HG03025 (cell line): ENCODE measurements around the gene TNFAIP2.

Experiments used
- ATAC-seq: cut with Tn5 transposase; IDR thresholded peaks from one replicate; pipeline ENCODE4 v1.9.1; 2021; ENCODE audit warnings: mild to moderate bottlenecking, moderate library complexity; ENCODE audit not compliant: unreplicated experiment, low FRiP score

TNFAIP2 gene

DNA sequence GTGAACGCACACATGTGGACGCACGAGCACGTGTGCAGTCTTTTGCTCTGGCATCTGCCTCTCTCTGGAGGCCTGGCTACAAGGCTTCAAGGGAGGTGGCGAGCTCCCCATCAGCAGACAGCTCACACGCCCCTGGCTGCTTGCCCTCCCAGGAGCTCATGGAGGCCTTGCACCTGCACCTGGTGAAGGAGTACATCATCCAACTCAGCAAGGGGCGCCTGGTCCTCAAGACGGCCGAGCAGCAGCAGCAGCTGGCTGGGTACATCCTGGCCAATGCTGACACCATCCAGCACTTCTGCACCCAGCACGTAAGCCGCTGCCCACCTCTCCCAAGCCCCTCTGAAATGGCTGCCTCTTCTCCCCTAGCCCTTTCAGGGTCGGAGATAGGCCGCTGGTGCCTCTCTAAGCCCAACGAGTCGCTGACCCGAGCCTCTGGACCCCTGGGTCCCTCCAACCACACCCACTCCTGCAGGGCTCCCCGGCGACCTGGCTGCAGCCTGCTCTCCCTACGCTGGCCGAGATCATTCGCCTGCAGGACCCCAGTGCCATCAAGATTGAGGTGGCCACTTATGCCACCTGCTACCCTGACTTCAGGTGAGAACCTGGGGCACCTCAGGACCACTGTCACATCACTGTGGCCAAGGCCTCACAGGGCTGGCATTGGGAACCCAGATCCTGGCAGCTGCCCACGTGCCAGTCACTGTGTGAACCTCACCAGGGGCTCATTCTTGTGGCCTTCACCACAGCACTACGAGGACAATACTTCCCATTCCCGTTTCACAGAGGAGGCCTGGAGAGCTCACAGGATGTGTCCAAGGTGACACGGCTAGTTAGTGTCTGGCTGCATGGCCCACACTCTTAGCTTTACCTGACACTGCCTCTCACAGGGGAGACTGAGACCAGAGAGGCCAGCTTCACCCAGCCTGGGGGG is 10.2 kb downstream of the TNFAIP2 start:
- no peak for ATAC-seq

DNA sequence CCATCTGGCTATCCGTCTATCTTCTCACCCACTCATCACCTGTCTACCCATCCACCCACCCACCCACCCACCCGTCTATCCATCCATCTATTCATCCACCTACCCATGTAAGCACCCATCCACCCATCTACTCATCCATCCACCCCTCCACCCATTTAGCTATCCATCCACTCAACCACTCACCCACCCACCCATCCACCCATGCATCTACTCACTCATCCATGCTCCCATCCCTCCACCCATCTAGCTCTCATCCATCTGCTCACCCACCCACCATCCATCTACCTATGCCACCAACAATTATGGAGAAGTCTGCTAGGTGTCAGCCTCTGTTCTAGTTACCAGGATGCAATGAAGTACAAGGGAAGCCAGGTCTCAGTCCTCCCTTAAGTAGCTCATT is 11.1 kb downstream of the TNFAIP2 start:
- ATAC-seq, result no peak

DNA sequence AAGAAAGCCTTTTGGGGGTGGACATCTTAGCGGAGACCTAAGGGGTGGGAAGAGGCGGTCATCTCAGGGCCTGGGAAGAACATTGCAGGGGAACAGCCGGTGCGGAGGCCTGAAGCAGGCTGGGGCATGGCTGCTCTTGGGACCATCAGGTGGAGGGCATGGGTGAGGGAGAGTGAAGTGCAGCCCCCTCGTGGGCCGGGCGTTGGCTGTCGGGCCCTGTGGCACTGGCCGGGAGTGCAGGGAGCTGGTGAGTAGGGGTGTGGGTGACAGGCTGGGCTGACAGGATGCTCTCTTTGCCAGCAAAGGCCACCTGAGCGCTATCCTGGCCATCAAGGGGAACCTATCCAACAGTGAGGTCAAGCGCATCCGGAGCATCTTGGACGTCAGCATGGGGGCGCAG is 11.7 kb downstream of the TNFAIP2 start:
- ATAC-seq, result no peak

DNA sequence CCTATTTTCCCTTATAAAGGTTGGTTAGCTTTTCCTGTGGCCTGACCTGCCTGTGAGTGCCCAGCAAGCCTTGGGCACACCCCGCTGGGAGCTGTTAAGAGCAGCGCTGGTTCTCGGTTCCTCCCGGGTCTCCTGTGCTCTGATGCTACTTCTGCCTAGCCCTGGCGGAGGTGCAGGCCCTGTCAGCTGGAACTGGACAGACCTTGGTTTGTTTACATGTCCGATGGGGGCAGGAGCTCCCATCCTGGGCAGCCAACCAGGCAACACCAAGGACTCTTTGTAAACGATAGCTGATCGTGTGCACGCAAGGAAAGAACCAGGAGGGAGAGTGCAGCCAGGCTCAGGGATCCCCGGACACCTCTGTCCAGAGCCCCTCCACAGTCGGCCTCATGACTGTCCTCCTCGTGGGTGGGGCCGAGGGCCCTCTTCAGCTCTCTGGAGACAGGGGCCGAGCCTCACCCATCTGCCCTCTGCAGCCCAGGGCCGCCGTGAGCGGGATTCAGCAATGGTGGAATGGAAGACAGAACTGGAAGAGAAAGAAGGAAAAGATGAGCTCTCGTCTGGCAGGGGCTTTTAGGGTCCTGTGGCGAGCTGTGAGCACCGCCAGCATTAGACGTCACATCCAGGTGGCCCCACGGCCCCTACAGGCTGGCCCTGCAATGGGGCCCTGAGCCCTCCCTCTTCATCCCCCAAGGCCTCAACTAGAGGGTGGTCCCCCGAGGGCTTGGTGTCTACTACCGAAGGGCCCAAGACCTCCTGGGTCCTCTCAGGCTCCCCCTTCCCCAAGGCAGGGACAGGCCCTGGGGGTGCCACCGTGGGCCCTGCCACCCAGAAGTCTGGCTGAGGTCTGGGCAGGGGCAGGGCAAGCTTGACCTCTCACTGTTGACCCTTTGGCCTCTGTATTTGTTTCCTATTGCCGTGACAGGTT is 12.3 kb downstream of the TNFAIP2 start:
- ATAC-seq, result no peak

DNA sequence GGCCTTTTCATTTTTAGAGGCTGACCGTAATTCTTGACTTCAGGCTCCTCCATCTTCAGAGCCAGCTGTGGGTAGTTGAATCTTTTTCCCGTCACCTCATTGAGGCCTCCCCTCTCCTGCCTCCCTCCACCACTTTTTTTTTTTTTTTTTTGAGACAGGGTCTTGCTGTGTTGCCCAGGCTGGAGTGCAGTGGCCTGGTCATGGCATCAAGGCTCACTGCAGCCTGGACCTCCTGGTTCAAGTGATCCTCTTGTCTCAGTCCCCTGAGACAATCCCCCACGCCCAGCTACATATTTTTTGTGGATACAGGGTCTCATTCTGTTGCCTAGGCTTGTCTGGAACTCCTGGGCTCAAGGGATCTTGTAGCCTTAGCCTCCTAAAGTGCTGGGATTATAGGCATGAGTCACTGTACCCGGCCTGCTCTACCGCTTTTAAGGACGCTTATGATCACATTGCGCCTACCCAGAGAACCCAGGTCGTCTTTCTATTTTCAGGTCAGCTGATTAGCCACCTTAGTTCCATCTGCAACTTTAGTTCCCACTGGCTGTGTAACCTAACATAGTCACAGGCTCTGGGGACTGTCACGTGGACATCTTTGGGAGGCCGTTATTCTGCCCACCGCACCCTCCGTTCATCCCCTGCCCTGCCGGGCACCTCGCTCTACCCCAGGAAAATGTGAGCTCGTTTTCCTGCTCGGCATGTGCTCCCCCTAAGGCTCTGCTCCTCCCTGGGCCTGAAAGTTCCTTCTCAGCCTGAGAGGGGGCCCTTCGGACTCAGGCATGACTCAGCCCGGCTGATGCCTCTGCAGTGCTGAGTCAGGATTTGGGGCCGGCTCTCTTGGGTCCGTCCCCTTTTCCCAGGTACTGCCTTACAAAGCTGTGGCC is 13.4 kb downstream of the TNFAIP2 start:
- no peak for ATAC-seq

DNA sequence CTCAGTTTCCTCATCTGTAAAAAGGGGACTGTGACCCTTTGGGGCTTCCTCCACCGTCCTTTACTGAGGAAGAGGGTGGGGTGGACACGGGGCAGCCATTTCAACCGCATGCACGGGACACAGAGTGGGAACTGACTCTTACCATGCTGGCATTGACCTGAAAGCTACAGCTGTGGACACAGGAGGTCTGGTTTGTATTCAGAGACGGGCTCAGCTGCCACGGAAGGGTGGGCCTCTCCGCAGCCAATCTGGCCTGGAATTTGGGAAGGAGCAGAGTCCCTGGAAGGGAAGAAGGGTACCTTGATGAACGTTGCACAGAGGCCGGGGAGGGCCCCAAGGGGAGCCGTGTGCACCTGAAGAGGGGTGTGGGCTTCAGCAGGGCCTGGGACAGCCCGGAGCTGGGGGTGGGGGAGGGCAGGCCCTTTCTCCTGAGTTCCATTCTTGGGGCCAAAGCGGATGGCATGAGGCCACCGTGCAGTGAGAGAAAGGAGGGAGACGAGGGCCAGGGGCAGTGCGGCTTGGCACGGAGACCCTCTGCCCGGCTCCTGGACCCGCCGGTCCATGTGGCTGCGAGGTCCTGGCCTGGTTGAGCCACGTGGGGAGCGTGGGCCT is 14.5 kb downstream of the TNFAIP2 start:
- no peak for ATAC-seq

DNA sequence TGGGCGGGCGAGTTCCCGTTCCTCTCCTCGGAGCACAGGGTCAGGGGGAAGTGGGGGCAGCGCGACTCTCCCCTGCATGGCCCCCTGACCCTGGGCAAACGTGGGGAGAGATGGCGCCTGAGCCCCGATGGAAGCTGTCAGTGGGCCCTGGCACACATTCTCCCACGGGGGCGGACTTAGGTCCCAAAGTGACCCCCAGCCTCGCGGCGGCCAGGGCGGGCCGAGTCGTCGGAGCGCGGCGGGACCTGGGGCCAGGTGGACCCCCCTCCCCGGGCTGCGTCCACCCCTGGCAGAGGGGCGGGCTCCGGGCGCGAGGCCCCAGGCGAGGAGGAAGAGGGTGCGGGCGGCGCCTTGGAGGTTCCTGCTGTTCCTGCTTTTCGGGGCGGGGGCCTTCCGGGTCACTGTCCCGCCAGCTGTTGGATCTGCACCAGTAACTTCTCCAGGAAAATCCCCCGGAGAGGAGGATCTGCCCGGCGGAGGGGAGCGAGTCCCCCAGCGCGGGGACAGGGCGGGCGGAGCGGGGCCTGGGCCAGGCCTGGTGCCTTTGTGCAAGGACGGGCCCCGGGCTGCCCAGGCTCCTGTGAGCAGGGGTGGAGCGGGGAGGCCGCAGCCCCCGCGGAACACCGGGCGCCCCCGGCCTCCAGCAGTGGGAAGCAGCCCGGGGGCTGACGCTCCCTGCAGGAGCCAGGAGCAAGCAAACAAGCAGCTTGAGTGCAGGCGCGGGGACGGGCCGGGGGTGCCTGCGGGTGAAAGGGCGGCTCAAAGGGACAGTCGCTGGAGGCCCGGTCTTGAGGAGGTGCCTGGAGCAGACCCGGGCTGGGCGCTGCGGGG is 15.3 kb downstream of the TNFAIP2 start:
- ATAC-seq, result no peak

DNA sequence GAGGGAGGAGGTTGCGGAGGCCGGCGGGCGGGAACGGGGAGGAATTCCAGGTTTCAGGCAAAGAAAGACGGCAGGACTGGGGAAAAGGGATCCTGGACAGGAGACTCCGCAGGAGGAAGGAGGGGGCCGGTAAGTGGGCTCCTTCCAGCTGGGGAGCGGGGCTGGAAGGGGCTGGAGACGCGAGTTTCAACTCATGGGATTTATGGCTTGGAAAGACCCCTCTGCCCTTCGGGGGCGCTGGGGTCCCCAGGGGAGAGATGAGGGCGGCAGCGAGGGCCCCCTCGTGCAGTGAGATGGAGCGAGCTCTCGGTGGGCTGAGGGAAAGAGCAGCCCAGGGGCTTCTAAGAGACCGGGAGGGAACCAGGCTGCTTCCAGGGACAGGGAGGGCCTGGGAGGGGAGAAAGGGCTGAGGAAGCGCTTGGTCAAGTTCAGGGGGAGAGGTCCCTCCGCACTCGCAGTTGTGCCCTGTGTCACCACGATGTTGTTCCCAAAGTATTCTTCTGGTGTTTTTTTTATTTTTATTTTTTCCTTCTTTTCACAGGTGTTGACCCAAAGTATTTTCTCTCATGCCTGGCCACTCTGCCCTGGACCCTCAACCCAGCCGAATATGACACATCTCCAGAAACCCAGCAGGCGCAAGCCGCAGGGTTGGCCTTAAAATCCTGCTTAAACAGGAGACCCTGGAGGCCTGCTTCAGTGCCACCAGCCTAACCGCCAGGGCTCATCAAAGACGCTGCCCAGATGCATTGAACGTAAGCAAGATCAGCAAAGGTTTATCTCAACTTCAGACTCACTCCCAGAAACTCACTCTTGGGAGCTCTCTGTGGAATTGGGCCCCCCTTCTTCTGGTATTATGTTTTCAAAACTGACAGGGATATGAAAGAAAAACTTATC is 16.1 kb downstream of the TNFAIP2 start:
- ATAC-seq, result no peak

DNA sequence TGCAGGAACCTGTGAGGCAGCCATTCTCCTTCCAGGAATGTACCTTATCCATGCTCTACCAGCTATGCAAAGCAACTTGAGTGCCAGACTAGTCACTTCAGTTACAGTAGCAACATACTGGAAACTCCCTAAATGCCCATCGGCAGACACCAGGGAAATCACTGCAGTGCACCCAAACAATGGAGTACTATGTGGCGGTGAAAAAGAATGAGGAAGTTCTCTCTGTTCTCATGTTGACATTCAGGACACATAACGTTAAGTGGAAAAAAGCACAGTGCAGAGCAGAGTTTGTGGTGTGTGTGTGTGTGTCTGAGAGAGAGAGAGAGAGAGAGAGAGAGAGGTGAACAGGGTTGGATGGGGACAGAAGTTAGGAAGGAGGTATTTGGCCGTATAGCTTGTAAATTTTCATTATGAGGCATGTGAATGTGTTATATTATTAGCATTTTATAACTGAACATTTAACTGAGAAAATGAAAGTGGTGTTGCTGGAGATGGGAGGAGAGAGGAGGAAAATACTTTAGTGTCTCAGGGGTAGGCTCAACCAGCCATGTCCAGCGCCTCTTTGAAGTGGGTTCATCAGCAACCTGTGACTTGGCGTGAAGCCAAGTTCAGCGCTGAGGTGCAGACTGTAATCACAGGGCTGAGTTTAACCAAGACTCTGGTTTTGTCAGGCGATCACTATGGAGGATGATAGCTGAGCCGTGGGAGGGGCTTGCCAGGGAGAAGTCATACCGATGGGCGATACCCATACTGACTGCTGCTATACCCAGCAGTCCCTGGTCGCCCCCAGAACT is 17.3 kb downstream of the TNFAIP2 start:
- ATAC-seq, result no peak

DNA sequence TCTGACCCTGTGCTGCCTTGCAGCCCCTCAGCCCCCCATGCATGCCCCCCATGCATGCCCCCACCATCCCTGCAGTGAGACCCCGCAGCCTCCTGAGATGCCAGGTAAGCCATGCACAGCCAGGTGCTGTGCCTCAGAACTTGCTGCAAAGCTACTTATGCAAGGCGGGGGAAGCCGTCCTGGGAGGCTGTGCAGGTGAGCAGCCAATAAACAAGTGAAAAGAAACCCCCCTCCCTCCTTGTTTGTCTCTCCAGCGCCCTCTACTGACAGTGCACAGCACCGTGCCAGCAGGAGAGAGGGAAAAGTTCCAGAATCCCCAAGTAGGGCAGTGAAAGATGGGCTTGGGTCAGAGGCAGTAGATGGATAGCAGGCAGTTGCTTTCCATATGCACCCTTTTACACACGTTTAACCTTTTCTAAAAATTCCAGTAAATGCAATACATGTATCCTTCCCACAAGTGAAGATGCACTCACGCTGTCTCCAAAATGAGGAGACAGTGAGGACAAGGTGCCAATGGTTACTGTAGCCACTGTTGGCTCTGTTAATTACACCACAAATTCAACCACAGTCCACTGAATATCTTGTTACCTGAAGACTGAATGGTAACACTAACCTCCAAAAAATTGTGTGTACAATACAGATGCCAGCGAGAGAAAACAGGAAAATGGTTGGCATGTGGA is 18.0 kb downstream of the TNFAIP2 start:
- no peak for ATAC-seq

DNA sequence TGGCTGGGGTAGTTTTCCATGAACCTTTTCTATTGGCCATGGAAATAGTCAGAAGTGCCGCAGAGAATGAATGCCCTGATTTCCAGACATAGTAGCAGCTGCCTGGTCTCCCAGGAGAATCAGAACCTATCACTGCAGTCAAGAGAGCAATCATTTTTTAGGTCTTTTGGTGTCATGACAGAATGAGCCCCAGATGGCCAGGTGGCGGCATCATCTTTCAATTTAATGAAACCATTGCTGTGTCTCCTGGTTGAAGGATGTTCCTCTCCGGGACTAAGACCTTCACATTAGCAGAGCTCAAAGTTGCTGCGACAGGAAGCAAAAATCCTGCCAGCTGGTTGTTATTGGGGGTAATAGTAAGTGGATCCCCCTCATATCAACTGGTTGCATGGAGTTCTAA is 18.8 kb downstream of the TNFAIP2 start:
- no peak for ATAC-seq

DNA sequence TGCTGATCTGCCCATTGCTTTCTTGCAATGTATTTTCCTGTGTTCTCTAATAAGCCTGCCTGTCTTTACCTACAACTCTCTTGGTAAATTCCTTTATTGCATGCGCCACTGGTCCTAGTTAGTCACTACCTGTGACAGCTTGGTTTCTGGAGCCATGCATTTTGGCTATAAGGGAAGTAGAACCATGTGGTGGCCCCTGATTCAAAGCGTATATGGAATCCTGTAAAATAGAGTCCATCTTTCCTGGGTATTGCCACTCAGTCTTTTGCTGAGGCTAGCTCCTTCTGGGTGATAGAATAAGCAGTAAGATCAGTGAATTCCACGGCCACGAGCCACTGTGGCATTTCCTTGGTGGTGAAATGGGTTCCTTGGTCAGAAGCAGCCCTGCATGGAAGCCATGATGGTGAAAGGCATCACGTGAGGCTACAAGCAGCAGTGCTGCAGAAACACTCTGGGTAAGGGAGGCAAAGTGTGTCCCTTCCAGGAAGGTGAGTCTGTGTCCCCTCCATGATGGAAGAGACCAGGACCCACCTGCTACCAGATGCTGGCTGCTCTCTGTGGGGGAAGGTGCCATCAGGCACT is 19.6 kb downstream of the TNFAIP2 start:
- ATAC-seq, result no peak

DNA sequence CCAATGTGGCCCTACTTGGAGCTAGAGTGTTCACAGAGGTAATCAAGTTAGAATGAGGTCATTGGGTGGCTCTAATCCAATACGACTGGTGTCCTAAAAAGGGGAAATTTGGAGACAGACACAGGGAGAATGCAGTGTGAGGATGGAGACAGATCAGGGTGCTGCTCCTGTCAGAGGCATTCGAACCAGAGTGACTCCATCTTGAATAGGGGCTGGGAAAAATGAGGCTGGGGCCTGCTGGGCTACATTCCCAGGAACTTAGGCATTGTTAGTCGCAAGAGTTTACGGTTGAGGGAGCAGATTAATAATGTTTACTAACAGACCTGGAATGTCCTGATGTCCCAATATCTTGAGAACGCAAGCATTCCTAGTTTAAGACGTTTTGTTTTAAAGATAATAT is 20.2 kb downstream of the TNFAIP2 start:
- ATAC-seq, result no peak

DNA sequence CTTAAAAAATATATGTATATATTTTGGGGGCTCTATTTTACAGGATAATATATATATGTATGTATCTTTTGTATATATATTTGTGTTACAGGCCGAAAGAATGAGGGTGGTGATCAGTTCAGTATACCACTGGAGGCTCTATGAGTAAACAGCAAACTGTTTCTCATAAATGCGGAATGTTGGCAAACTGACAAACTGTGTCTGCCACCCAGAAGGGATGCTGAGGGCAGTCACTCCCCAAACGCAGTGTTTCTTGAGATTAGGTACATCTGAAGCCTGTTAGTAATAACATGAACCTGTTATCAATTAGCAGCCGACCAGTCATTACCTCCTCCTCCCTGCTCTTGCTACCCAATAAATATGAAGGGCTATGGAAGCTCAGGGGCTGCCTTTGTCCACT is 20.8 kb downstream of the TNFAIP2 start:
- no peak for ATAC-seq

DNA sequence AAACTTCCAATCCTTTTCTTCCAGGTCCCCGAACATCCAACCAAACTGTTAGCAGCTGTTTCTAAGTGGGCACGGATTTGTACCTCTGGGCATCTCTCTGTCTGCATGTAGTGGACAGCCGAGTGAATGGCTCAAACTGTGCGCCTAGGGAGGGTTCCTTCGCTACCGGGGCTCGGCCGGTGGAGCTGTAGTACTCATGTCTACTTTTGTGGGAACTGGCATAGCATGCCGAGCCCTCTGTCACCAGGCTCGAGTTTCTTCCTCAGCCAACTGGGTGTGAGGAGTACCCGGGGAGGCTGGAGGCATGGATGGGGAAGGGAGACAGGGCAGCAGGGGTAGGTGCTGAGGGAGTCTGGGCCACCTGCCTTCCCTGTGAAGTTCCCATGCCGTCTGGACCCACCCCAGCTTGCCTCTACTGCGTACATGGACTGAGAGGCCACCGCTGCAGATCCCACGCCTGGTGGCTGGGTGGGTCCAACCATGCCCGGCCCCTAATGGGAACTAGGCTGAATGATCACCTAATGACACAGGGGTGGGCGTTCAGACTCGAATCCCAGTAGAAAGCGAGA is 23.0 kb downstream of the TNFAIP2 start:
- no peak for ATAC-seq
